ENCODE results near the gene TPM1. TPM values are rescaled to one million over a fixed set of nuclear protein-coding genes. Genes with fewer than 3 reads are reported as not detected.

Gene TPM1
- total RNA-seq, 1 experiment from 2014 or later, result 748 TPM

- no peak overlapping the region for H3K18ac ChIP-seq (ENCODE audit: insufficient read length, low read depth, low read length)
- no CpG with 5 or more reads among the region's 3 CpGs for WGBS (ENCODE audit: extremely low coverage, insufficient read length, low lambda C conversion rate)
- no peak overlapping the region for H2BK5ac ChIP-seq (ENCODE audit: insufficient read length, low read length)
Measured at GRCh38 chr15:63112871-63113270, 70.3 kb downstream of the TPM1 start.

More at GRCh38 chr15:63112871-63113270, 70.3 kb downstream of the TPM1 start:
- no peaks in the 10 kb centered on the region for H3K9me3 ChIP-seq (ENCODE audit: control insufficient read depth, low read depth, low read length)
- H3K9ac ChIP-seq (ENCODE audit: extremely low read depth, insufficient read length, low read length), result no peak overlapping the region
- TF ChIP-seq CTCF (conservative IDR thresholded peaks at IDR 0.05), result no peak
- no peaks in the 10 kb centered on the region; the same call in none of the 2 replicates for H3K27me3 Mint-ChIP-seq (ENCODE audit: low read depth)
- H2BK20ac ChIP-seq (ENCODE audit: low read depth, low read length, poor library complexity, severe bottlenecking), result no peak overlapping the region
- H2AK5ac ChIP-seq (ENCODE audit: insufficient read length, low read length), result no peak overlapping the region
- no peaks in the 10 kb centered on the region for H3K79me1 ChIP-seq (ENCODE audit: insufficient read depth, low read depth, low read length, poor library complexity, severe bottlenecking)
- H3K23me2 ChIP-seq (ENCODE audit: insufficient read length, low read depth, low read length, poor library complexity, severe bottlenecking), result no peaks in the 10 kb centered on the region
- no peak overlapping the region for H2BK12ac ChIP-seq (ENCODE audit: insufficient read length, low read depth, low read length)
- H2BK15ac ChIP-seq (ENCODE audit: low read depth, low read length), result no peak overlapping the region
- H3K4ac ChIP-seq (ENCODE audit: low read depth, low read length), result no peak overlapping the region
- no peaks in the 10 kb centered on the region for H3K9me3 Mint-ChIP-seq
- H3K27me3 ChIP-seq (ENCODE audit: insufficient read depth, low read length), result no peaks in the 10 kb centered on the region
- H3K23ac ChIP-seq (ENCODE audit: insufficient read length, low read depth, low read length), result no peak overlapping the region
- no peak overlapping the region for H4K91ac ChIP-seq (ENCODE audit: insufficient read length, low read depth, low read length)
- 0 out of 4 replicates have a peak, but pooled peaks cover 0 to 5% of the 10 kb centered on the region in 2 experiments for H3K4me1 Mint-ChIP-seq
- no peak overlapping the region for H3K14ac ChIP-seq (ENCODE audit: insufficient read depth, low read length)
- no peak overlapping the region for H2AFZ ChIP-seq (ENCODE audit: low read length)
- no peak overlapping the region for H3K56ac ChIP-seq (ENCODE audit: insufficient read length, low read depth, low read length)
- H4K20me1 ChIP-seq (ENCODE audit: control insufficient read depth, insufficient read depth, insufficient read length), result no peaks in the 10 kb centered on the region
- H3K27ac Mint-ChIP-seq, result no peak overlapping the region
- DNase-seq, result no peak
- no peak overlapping the region for H3T11ph ChIP-seq (ENCODE audit: low read length)
- no peak overlapping the region for H2BK120ac ChIP-seq (ENCODE audit: low read depth, low read length, poor library complexity, severe bottlenecking)
- no peak overlapping the region for H4K8ac ChIP-seq (replicated peaks; ENCODE audit: insufficient read length, low read depth, low read length)
- no peaks in the 10 kb centered on the region for H3K79me2 ChIP-seq (ENCODE audit: insufficient read depth, low read length)
- no peak overlapping the region for H3K4me3 Mint-ChIP-seq
- no peak overlapping the region for H4K5ac ChIP-seq (ENCODE audit: insufficient read length, low read depth, low read length)
- no peaks in the 10 kb centered on the region for H3K36me3 Mint-ChIP-seq (ENCODE audit: insufficient read depth in 1 of 3, low read depth in 3 of 3)
- H3K27ac ChIP-seq (ENCODE audit: insufficient read length, low read depth, low read length), result no peak overlapping the region
- no peaks in the 10 kb centered on the region for H3K4me1 ChIP-seq (ENCODE audit: insufficient read depth, low read length)
- H3K4me2 ChIP-seq (ENCODE audit: insufficient read depth, insufficient read length, low read length), result no peak overlapping the region

All from H9 (cell line).